Vagina (tissue), 2 donors: ENCODE results near the gene PFAS. TPM values are rescaled to one million over a fixed set of nuclear protein-coding genes. Genes with fewer than 3 reads are reported as not detected.

Source experiments
- DNase-seq, 2 donors: peaks; one replicate each; pipeline ENCODE4 v3.0.0-alpha.2; 2017; ENCODE audit errors: extremely low spot score in 2 of 2
- H3K27ac ChIP-seq: fragments of 200-600 bp; sonication (generic); one replicate; pipeline ENCODE4 v1.5.1; 2019
- H3K27me3 ChIP-seq: fragments of 200-600 bp; sonication (generic); one replicate; pipeline ENCODE4 v1.5.1; 2019
- H3K36me3 ChIP-seq, 2 donors: fragments of 200-600 bp; sonication (generic); one replicate each; pipeline ENCODE4 v1.5.1; 2017 to 2019
- H3K4me1 ChIP-seq: fragments of 200-600 bp; sonication (generic); one replicate; pipeline ENCODE4 v1.5.1; 2019
- H3K4me3 ChIP-seq, 2 donors: fragments of 200-600 bp; sonication (generic); 1 replicate in 1 of 2; 2 replicates in 1 of 2; pipeline ENCODE4 v1.5.1; 2016 to 2019
- H3K9me3 ChIP-seq: fragments of 200-600 bp; sonication (generic); one replicate; pipeline ENCODE4 v1.5.1; 2019
- CTCF ChIP-seq, 3 experiments: fragments of 450-650 bp in 2 of 3; fragments of 200-600 bp in 1 of 3; sonication (generic) in 1 of 3; IDR thresholded peaks; one replicate each; pipeline ENCODE4 v1.5.1; 2017 to 2019; ENCODE audit warnings: antibody characterized with exemption in 3 of 3, mild to moderate bottlenecking in 2 of 3, moderate library complexity in 2 of 3
- POLR2A ChIP-seq, 2 donors: fragments of 450-650 bp; IDR thresholded peaks; one replicate each; pipeline ENCODE4 v1.6.1; 2017; ENCODE audit warnings: antibody characterized with exemption in 2 of 2, mild to moderate bottlenecking in 2 of 2, moderate library complexity in 2 of 2
- POLR2AphosphoS5 ChIP-seq, 2 donors: sonication (generic); formaldehyde crosslinking; IDR thresholded peaks; one replicate each; pipeline ENCODE4 v1.9.0; 2017; ENCODE audit warnings: antibody characterized with exemption in 2 of 2, mild to moderate bottlenecking in 2 of 2, low read depth in 1 of 2; ENCODE audit not compliant: insufficient read depth in 1 of 2
- intact Hi-C: fragments of 100-400 bp; cut with DNase I; formaldehyde crosslinking; loops from one replicate; pipeline ENCODE4 v1.15.1; 2023
- total RNA-seq: library from RNA; depleted of rRNA; stranded (reverse); fragments of >200 nt; gene quantifications from one replicate; pipeline ENCODE4 v1.2.3, GENCODE V29; 2016

PFAS gene
- total RNA-seq, 1 donor from 2014 or later = 36.3 TPM

GRCh38 chr17:8288336-8289102 lies 39.4 kb downstream of the PFAS start, which contains the start of gene RANGRF:
Gene RANGRF (plus strand): TSS chr17:8288670. CDS start chr17:8288789, 119 bp downstream.
- H3K36me3 ChIP-seq = no peaks in the 10 kb centered on the region
- H3K27me3 ChIP-seq = no peaks in the 10 kb centered on the region
- intact Hi-C loops = no loop called here
- no peaks in the 10 kb centered on the region for H3K9me3 ChIP-seq
- peak within 1 kb of the TSS; percentile 83 to 91 for H3K4me3 ChIP-seq
- H3K4me1 ChIP-seq = peaks cover 18% of the 10 kb centered on the region
- DNase-seq = no peak
- TF ChIP-seq POLR2AphosphoS5 (IDR thresholded peaks at IDR 0.05; ENCODE audit: insufficient read depth in 1 of 2, low read depth in 1 of 2) = peak; percentile 80 to 94
- TF ChIP-seq POLR2A (IDR thresholded peaks at IDR 0.05) = peak; percentile 10 to 30
- no peak for TF ChIP-seq CTCF (IDR thresholded peaks at IDR 0.05)
- H3K27ac ChIP-seq = peak within 1 kb of the TSS; percentile 92

GRCh38 chr17:8289103-8289397 lies 40.0 kb downstream of the PFAS start:
- no peaks in the 10 kb centered on the region for H3K27me3 ChIP-seq
- H3K4me3 ChIP-seq = peak overlapping the region; percentile 83 to 91
- H3K36me3 ChIP-seq = no peaks in the 10 kb centered on the region
- TF ChIP-seq POLR2AphosphoS5 (IDR thresholded peaks at IDR 0.05; ENCODE audit: insufficient read depth in 1 of 2, low read depth in 1 of 2) (no peak), CTCF (IDR thresholded peaks at IDR 0.05) (no peak), POLR2A (IDR thresholded peaks at IDR 0.05) (no peak)
- intact Hi-C loops = no loop called here
- DNase-seq = no peak
- H3K9me3 ChIP-seq = no peaks in the 10 kb centered on the region
- H3K27ac ChIP-seq = peak overlapping the region; percentile 92
- peaks cover 18% of the 10 kb centered on the region for H3K4me1 ChIP-seq

- Histone ChIP-seq H3K4me3 (no peak overlapping the region), H3K4me1 (peaks cover 25% of the 10 kb centered on the region), H3K36me3 (no peaks in the 10 kb centered on the region), H3K27ac (no peak overlapping the region), H3K27me3 (no peaks in the 10 kb centered on the region), H3K9me3 (no peaks in the 10 kb centered on the region)
- intact Hi-C loops = loop anchor here (10.0 kb wide), 1 partner anchor 195 kb away; no protein-coding TSS in a partner anchor
- DNase-seq = no peak
- no peak for TF ChIP-seq POLR2A (IDR thresholded peaks at IDR 0.05)
- TF ChIP-seq POLR2AphosphoS5 (IDR thresholded peaks at IDR 0.05; ENCODE audit: insufficient read depth in 1 of 2, low read depth in 1 of 2) = no peak
- TF ChIP-seq CTCF (IDR thresholded peaks at IDR 0.05) = no peak
Observed at GRCh38 chr17:8290043-8290442, 41.0 kb downstream of the PFAS start.

GRCh38 chr17:8292639-8293395 lies 43.7 kb downstream of the PFAS start:
- intact Hi-C loops = loop anchor here (10.0 kb wide), 1 partner anchor 198 kb away; no protein-coding TSS in a partner anchor
- Histone ChIP-seq H3K4me1 (peaks cover 23% of the 10 kb centered on the region), H3K9me3 (no peaks in the 10 kb centered on the region), H3K27me3 (no peaks in the 10 kb centered on the region), H3K27ac (no peak overlapping the region), H3K4me3 (no peak overlapping the region), H3K36me3 (no peaks in the 10 kb centered on the region)
- no peak for DNase-seq
- TF ChIP-seq CTCF (IDR thresholded peaks at IDR 0.05) (no peak), POLR2AphosphoS5 (IDR thresholded peaks at IDR 0.05; ENCODE audit: insufficient read depth in 1 of 2, low read depth in 1 of 2) (no peak), POLR2A (IDR thresholded peaks at IDR 0.05) (no peak)
